Activated CD8-positive, alpha-beta memory T cell treated with anti-CD3 and anti-CD28 coated beads, Interleukin-2, amount 50 U/mL, for 1 hour (primary cell): Measurements from ENCODE around the gene CORO7.

Experiments used
- DNase-seq: peaks from one replicate; pipeline ENCODE4 v3.0.0-alpha.2; 2020; ENCODE audit errors: extremely low read depth

The CORO7 gene

DNA sequence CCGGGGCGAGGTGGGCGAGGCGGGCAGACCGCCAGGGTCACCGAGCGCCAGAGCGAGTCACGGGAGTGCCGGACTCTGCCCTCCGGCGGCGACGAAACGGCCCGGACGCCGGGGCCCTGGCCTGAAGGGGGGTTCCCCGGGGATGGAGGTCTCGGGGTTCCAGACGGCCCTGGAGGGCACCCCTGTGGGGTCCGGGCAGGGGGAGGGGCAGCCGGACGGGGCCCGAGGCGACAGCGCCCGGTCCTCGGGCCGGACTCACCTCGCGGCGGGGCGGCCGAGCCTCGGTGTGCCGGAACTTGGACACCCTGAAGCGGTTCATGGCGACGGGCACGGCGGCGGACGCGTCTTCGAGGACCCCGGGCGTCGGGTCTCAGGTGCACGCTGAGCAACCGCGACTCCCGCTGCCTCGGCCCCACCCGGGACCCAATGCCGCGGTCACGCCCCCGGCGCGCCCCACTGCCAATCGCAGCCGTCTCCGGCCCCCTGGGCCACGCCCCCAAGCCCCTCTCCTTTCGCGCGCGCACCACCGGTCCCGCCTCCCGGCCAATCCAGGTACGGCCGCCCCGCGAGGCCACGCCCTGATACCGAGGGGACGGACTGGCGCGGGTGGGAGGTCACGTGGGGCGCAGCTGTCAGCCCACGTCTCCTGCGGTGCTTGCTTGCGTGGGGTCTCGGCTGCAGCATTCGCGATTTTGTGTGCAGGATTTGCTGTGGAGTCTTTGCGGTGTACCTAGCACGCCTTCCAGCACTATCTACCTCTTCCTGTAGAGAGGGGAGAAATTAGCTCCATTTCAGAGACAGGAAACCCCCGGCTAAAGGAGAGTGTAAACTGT lies at the start of gene CORO7:
TSS of gene CORO7 (minus strand) at position 397 of the 833 bp plus-strand sequence. CDS start at position 319, 78 bp downstream.
- DNase-seq = peak; percentile 98

DNA sequence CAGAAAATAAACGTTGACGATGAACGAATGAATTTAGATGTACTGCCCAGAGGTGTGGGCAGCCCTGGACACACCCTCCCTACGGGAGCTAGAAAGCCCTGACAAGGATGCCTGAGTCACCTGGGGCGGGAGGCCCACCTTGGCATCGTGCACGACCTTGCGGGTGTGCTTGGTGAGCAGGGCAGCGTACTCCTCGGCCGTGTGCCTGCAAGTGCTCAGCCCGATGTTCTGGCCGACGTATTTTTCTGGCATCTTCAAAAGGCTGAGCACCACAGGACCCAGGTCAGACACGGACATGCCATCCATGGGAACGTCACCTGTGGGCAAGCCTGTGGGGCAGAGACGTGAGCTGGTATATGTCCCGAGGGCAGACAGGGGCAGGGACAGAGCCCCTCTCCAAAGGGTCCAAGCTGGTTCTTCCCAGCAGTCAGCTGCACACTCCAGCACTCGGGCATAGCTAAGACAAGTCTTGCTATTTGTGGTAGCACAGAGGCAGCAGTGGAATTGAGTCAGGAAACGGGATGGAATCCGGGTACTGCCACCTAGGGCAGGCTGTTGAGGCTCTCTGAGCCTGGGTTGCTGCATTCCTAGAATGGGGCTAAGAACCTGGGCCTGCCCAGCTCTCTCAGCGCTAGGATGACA lies 47.2 kb upstream of the CORO7 start:
- no peak for DNase-seq

DNA sequence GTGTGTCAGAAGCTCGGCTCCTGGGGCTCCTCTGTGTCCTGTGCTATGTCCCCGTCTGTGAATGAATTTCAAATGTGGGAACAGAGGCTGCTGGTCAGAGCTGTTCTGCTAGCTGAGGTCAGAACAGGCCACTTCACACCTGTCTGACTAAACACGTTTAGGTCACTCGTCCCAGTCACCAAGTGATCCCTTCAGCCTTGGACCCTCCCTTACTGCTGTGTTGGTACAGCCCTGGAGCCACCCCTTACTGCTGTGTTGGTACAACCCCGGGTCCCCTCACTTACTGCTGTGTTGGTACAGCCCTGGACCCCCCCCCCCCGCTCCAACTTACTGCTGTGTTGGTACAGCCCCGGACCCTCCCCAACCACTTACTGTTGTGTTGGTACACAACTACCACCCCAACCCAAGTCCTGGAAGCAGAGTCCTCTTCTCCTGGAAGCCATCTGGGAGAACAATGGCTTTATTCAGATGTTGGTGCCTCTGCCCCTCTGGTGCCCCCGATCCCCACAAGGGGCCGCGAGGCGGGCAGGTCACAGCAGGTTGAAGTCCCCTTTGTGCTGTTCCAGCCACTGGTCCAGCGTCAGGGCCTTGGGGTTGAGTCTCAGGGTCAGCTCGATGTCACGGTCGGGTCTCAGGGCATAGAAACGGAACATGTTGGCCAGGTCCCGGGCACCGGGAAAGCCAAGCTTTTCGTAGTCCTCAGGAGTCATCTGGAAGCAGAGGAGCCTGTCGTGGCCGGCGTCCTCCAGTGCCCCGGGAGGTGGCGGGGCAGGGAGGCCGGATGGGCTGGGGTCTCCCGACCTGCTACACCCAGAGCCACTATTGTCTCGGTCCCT lies 45.1 kb upstream of the CORO7 start:
- DNase-seq = no peak

DNA sequence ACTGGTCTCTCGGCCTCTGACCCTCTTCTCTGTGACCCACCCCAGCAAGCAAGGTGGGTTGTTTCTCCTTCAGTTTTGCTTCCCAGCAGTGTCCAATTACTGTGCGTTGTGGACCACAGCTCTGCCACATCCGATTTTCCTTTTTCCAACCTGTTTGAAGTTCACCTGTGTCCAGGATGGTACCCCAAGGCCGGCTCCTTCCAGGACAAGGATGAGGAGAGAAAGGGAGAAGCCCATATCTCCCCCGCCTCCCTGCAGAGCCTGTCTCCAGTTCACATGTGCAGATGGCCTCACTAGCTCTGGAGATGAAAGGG lies 44.5 kb upstream of the CORO7 start:
- DNase-seq = no peak

DNA sequence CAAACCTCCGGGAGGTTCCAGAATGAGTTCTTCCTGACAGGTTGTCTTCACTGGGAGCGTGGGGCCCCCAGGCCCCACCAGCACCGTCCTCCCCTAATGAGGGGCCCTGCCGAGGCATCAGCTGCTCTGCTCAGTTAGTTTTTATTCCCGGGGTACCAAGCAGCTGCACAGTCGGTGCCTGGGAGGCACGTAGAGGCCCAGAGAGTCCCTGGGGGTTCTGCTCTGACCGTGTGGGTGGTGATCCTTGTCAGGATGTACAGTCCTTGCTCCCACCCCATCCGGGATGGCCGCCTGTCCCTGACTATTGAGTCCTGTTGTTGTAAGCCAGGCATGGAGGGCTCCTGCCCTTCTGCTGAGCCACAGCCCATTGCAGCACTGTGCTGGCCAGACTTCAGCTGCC lies 39.6 kb upstream of the CORO7 start:
- no peak for DNase-seq

DNA sequence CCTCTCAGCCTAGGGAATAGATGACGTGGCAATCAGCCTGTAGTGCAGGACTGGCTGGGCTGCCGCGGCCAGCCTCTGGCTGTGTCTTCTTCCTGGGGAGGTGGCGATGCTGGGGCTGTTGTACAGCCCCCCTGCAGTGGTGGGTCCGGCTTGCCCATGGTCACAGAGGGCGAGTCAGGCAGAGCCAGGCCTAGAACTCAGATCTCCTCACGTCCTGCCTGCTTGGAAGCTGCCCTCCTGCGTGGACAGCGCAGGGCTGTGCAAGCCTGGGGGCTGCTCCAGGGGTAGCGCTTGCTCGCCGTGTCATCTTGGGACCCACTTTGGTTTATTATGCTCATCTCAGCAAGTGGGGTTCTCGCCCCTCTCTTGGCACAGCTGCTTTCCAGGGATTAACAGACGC lies 38.7 kb upstream of the CORO7 start:
- DNase-seq = no peak

DNA sequence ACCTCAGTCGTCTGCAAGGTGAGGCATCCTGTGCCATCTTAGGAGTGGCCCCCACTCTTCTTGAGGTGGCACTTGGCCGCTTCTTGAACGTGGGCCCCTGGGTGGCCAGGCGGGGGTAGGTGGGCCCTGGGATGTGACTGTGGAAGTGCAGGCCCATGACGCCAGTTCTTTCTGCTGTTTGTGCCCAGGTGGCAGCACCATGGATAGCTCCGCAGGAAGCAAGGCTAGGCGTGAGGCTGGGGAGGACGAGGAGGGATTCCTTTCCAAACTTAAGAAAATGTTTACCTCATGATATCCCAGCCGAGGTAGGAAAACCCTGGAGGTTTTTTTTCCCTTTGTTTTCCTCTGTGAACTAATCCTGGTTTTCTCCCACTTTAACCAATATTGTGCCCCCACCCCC lies 38.2 kb upstream of the CORO7 start:
- DNase-seq = no peak

DNA sequence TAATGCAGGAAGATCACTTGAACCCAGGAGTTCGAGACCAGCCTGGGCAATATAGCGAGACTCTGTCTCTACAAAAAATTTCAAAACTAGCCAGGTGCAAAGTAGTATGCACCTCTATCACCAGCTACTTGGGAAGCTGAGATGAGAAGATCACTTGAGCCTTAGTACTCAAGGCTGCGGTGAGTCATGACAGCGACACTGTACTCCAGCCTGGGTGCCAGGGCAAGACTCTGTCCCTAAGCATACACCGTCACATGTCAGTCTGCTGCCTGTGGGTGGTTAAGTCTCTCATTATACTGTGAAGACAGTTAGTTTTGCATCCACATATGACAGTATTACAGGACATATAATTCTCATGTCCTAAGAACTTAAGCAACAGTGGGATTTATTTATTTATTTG lies 36.3 kb upstream of the CORO7 start:
- no peak for DNase-seq

DNA sequence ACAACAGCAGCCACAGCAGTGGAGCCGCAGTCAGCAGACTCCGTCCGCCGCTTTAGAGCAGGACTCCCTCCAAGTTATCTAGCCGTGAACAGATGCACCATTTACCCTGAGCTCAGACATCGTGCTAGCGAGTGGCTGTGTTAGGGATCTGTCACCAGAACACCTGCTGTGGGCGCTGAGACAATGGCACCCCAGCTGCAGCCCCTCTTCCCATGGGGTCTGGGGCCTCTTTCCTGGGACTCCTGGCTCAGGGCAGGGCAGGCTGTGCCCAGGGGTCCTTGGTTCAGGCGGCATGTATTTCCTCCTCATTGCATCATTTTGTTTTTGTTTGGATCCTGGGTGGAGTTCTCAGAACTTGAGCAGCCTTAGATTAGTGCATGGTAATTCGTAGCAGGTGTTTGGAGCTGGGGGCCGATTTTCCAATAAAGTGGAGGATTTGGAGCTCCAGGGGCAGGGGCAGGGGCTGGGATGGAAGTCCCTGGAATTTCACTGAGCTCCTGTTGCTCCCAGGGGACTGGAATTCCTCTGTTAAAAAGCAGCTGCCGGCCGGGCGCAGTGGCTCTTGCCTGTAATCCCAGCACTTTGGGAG lies 34.6 kb upstream of the CORO7 start:
- no peak for DNase-seq

DNA sequence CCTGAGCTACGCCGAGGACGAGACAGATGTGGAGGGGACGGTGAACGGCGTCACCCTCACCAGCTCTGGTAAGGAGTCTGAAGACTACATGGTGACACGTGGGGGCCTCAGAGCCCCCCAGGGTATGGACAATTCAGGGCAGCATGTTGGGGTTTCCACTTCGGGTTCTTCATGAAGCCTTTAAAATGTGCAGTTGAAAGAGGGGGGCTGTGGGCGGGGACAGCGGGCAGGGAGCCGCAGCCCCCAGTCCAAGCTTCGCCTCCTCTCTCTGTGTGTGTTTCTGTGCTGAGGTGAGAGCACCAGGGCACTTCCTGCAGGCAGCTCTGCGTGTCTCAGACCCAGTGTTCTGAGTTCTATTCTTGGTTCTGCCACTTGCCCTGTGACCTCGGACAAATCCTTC lies 34.0 kb upstream of the CORO7 start:
- no peak for DNase-seq

DNA sequence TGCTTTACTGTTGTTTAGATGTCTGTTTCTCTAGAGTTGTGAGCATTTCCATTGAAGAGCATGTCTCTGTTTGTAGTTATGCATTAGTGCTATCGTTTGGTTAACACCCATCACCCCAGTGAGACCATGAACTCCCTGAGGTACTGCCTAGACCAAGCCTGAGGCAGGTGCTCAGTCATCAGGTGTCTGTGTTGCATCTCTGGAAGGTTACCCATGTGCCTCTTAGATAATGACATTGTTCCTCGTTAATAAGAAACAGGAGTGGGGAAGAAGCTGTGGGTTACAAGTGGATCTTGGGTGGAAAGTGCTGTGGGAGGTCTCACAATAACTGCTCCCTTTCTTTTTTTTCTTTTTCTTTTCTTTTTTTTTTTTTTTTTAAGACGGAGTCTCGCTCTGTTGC lies 27.6 kb upstream of the CORO7 start:
- no peak for DNase-seq

DNA sequence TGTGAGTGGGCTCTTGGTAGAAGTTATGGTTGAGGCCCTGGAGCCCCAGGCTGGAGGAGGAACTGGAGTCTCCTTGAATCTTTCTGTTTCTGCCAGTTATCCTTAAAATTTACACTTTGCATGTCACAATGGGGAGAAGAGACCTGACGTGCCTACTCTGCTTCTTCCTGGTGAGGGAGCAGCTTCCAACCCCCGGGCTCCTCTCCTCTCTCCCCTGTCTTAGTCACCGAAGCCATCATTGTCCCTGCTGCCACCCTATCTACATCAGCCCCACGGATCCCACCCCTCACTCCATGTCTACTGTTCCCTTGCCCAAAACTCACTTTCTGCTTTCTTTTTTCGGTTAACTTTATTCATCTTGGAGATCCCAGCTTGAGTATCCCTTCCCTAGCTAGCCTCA lies 26.9 kb upstream of the CORO7 start:
- no peak for DNase-seq

DNA sequence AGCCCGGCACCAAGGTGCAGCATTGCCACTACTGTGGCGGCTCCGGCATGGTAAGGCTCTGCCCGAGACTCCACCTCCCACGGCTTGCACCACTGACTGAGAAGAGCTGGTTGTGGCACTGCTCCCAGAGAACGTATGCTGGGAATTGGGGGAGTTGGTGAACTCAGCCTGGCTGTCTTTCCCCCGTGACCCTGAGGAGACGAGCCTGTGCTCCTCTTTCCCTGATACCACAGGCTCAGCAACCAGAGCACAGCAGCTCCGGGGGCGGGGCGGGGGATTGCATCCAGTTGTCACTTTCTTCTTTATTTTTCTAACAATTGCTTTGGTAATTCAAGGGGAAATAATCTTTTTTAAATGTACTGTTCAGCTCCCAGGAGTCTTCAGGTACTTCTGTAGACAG lies 26.0 kb upstream of the CORO7 start:
- DNase-seq = no peak

DNA sequence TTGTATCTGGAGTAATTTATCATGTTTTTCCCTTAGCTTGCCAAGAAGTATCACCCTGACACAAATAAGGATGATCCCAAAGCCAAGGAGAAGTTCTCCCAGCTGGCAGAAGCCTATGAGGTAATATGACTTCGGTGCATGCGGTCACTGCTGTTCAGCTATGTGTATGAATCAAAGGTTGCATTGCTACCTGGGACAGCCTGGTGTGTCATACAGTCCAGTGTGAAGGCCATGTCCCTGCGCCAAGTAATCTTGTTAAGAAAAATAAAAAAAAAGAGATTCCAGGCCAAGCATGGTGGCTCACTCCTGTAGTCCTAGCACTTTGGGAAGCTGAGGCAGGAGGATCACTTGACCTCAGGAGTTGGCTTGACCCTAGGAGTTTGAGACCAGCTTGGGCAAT lies 21.0 kb upstream of the CORO7 start:
- no peak for DNase-seq

DNA sequence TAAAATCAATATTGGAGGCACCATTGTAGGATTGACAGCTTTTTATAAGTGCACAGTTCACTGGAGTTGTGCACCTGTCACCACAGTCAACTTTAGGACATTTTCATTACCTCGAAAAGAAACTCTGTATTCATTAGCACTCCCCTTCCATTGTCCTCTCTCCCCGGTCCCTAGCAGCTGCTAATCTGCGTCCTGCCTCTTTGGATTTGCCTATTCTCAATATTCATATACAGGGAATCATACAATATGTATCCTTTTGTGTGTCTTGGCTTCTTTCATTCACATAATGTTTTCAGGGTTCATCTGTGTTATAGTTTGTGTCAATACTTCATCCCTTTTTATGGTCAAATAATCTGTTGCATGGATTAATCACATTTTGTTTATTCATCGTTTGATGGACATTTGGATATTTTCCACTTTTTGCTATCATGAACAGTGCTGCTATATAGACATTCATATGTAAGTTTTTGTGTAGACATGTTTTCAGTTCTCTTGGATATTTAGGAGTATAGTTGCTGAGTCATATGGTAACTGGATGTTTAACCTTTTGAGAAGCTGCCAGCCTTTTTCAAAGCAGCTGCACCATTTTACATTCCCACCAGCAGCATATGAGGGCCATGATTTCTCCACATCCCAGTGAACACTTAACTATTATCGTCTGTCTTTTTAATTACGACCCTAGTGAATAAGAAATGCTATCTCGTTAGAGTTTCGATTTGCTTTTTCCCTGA lies 19.1 kb upstream of the CORO7 start:
- DNase-seq = no peak

DNA sequence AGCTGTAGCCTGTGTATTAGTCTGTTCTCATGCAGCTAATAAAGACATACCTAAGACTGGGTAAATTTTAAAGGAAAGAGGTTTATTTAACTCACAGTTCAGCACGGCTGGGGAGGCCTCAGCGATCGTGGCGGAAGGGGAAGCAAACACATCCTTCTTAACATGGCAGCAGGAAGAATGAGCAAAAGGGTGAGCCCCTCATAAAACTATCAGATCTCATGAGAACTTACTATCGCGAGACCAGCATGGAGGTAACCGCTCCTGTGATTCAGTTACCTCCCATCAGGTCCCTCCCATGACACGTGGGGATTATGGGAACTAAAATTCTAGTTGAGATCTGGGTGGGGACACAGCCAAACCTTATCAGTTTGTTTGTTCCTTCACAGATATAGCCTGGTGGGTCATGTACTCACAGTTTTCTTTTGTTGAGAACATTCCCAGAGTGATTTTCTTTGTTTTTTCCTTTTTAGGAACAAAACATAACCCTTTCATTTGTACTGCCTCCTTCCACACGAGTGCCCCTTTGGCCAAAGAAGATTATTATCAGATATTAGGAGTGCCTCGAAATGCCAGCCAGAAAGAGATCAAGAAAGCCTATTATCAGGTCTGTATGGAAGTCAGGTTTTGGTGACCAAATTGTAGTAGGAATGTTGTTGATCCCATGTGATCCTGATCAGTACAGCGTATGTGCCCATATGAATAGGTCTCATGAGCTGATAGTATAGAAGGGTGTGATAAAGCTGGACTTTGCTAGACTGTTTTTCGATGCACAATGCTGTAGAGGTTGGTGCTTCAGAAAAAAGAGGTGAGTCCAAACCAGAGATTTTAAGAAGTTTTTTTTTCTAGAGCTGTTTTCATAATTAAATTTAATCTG lies 17.8 kb upstream of the CORO7 start:
- DNase-seq = no peak

DNA sequence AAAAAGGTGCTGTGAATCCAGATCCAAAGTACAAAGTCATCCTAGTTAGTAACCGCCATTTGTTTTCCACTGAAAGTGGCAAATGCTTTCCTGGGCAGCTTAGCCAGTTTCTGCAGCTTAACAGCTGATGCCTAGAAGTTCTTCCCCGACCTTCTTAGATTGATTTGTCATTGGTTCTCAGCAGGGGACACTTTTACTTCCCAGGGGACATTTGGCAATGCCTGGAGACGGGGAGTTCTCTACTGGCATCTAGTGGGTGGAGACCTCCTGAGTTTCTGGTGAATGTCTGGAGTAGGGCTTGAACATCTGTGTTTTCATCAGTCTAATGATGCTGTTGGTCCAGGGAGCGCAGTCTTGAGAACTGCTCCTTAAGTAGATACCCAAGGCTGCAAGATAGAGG lies 16.8 kb upstream of the CORO7 start:
- DNase-seq = no peak

DNA sequence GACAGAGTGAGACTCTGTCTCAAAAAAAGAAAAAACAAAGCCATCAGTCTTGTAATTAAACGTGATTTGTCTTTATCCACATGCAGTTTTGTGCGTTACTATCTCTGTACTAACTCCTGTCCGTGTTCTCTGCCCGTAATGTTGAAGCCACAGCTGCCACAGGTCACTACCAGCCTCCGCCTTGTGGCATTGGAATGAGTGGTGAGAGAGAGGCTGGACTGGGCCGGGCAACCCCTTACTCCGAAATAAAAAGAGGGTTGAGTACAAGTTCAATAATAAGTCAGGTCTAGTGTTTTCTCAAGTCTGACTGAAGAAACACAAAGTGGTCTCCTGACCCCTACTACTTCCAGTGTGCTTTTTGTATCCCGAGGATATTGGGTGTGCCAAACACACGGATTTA lies 14.6 kb upstream of the CORO7 start:
- no peak for DNase-seq

DNA sequence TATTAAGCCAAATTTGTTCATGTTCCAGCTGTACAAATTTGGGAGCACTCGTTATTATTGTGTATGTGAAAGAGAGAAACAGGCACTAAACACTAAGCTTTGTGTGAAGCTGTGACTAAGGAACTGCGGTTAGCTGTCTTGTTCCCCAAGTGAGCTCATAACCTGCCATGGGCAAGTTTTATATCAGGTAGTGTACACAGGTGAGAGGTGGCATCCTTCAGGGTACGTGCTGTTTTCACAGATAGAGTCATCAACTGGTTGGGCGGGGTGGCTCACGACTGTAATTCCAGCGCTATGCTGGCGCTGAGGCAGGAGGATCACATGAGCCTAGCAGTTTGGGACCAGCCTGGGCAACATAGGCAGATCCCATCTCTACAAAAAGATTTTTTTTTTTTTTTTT lies 12.1 kb upstream of the CORO7 start:
- DNase-seq = no peak

DNA sequence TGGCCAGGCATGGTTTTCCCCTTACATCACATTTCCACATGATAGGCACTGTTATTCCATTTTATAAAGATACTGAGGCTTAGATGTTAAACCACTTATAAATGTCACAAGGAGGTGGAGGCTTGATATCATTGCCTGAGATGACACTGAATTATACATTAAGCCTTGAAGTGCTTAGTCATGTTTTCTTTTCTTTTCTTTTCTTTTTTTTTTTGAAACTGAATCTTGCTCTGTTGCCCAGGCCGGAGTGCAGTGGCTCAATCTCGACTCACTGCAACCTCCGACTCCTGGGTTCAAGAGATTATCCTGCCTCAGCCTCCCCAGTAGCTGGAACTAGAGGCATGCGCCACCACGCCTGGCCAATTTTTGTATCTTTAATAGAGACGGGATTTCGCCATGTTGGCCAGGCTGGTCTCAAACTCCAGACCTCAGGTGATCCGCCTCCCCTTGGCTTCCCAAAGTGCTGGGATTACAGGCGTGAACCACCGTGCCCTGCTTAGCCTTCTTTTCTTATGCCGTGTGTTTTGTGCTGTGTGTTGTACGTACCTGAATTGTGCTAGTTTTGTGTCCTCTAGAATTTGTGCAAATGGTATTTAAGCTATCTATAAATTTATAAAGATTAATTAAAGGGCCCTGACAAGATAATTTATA lies 10.5 kb upstream of the CORO7 start:
- DNase-seq = no peak
